H1 (cell line): ENCODE measurements around the gene CSRP1.

Experiments used
- EP300 ChIP-seq, 2 experiments: IDR thresholded peaks; 1 replicate in 1 of 2; 2 replicates in 1 of 2; pipeline ENCODE4 v1.6.1; 2011 to 2012; ENCODE audit warnings: low read depth in 2 of 2, low read length in 2 of 2, mild to moderate bottlenecking in 2 of 2, borderline replicate concordance in 1 of 2, inconsistent platforms in 1 of 2, moderate library complexity in 1 of 2
- FOSL1 ChIP-seq: IDR thresholded peaks from 2 replicates; pipeline ENCODE4 v1.6.1; 2011; ENCODE audit warnings: mild to moderate bottlenecking, low read depth, low read length, moderate library complexity; ENCODE audit not compliant: insufficient read depth
- MAFK ChIP-seq: IDR thresholded peaks from 2 replicates; pipeline ENCODE4 v1.6.1; 2012; ENCODE audit warnings: low read depth, mild to moderate bottlenecking, improper control_type of control experiment, low read length
- NRF1 ChIP-seq: IDR thresholded peaks from 2 replicates; pipeline ENCODE4 v1.6.1; 2011; ENCODE audit warnings: mild to moderate bottlenecking, low read depth, low read length, improper control_type of control experiment
- POLR2A ChIP-seq, 2 experiments: IDR thresholded peaks; 1 replicate in 1 of 2; 2 replicates in 1 of 2; pipeline ENCODE4 v1.6.1; 2011; ENCODE audit warnings: low read depth in 2 of 2, low read length in 2 of 2, mild to moderate bottlenecking in 2 of 2; ENCODE audit errors: control extremely low read depth in 1 of 2
- POLR2AphosphoS5 ChIP-seq: IDR thresholded peaks from 2 replicates; pipeline ENCODE4 v1.6.1; 2011; ENCODE audit warnings: low read depth, low read length
- RFX5 ChIP-seq: IDR thresholded peaks from 2 replicates; pipeline ENCODE4 v1.6.1; 2011; ENCODE audit warnings: low read depth, low read length, improper control_type of control experiment, borderline replicate concordance
- SIN3A ChIP-seq, 2 experiments: IDR thresholded peaks in 1 of 2; conservative IDR thresholded peaks in 1 of 2; 2 replicates each; pipeline ENCODE4 v1.6.1; 2011 to 2012; ENCODE audit warnings: low read length in 2 of 2, improper control_type of control experiment in 1 of 2, low read depth in 1 of 2, mild to moderate bottlenecking in 1 of 2
- SP1 ChIP-seq: IDR thresholded peaks from 2 replicates; pipeline ENCODE4 v1.6.1; 2011; ENCODE audit warnings: low read depth, low read length
- SUZ12 ChIP-seq: fragments of 200-600 bp; sonication (generic); IDR thresholded peaks from 2 replicates; pipeline ENCODE4 v1.6.1; 2012; ENCODE audit warnings: mild to moderate bottlenecking, inconsistent platforms, low read length, moderate library complexity, mixed read lengths
- YY1 ChIP-seq: IDR thresholded peaks from 2 replicates; pipeline ENCODE4 v1.6.1; 2011; ENCODE audit warnings: low read depth, mild to moderate bottlenecking, low read length
- ZNF274 ChIP-seq: IDR thresholded peaks from 2 replicates; pipeline ENCODE4 v1.7.0; 2012; ENCODE audit warnings: low read length, borderline replicate concordance; ENCODE audit errors: extremely low read depth
- TF ChIP-seq, protein P1 (sequence below), 3 experiments: IDR thresholded peaks; 1 replicate in 2 of 3; 2 replicates in 1 of 3; pipeline versions ENCODE4 v1.5.1 to v1.6.1; 2011; ENCODE audit warnings: low read length in 3 of 3, mild to moderate bottlenecking in 3 of 3, inconsistent platforms in 2 of 3, low read depth in 1 of 3, moderate library complexity in 1 of 3; ENCODE audit not compliant: insufficient read depth in 1 of 3; ENCODE audit errors: control extremely low read depth in 1 of 3
- TF ChIP-seq, protein P2 (sequence below): IDR thresholded peaks from 2 replicates; pipeline ENCODE4 v1.6.1; 2011; ENCODE audit warnings: low read depth, mild to moderate bottlenecking, low read length; ENCODE audit not compliant: insufficient read depth

DNA sequence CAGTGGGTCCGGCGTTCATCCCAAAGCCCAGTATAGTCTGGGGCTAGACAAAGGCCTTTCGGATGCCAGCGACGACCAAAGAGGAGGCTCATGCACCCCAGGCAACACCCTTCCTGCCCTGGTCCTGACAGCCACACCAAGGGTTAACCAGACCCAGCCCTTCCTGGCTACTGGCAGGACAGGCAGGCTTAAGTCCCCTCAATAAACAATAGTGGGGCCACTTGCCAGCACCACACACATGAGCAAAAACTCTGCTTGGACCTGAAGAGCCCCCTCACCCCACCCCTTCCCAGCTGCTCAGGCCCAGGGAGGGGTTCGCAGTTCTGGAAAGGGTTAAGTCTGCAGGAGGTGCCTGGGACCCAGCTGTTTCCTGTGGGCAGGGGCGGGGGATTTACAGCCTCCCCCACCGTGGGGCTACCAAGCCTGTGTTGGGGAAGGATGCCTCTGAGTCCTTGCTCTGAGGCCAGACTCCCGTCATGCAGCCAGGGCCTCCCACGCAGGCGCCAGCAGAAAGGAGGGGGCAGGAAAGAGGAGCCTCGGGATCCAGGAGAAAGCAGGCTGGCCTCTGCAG is 56.1 kb downstream of the CSRP1 start:
- TF ChIP-seq, protein P1, sequence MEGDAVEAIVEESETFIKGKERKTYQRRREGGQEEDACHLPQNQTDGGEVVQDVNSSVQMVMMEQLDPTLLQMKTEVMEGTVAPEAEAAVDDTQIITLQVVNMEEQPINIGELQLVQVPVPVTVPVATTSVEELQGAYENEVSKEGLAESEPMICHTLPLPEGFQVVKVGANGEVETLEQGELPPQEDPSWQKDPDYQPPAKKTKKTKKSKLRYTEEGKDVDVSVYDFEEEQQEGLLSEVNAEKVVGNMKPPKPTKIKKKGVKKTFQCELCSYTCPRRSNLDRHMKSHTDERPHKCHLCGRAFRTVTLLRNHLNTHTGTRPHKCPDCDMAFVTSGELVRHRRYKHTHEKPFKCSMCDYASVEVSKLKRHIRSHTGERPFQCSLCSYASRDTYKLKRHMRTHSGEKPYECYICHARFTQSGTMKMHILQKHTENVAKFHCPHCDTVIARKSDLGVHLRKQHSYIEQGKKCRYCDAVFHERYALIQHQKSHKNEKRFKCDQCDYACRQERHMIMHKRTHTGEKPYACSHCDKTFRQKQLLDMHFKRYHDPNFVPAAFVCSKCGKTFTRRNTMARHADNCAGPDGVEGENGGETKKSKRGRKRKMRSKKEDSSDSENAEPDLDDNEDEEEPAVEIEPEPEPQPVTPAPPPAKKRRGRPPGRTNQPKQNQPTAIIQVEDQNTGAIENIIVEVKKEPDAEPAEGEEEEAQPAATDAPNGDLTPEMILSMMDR (IDR thresholded peaks at IDR 0.05; ENCODE audit: control extremely low read depth in 1 of 3, insufficient read depth in 1 of 3, low read depth in 1 of 3, low read length in 3 of 3), result no peak
- TF ChIP-seq SP1, result no peak
- TF ChIP-seq, protein P2, sequence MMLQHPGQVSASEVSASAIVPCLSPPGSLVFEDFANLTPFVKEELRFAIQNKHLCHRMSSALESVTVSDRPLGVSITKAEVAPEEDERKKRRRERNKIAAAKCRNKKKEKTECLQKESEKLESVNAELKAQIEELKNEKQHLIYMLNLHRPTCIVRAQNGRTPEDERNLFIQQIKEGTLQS, result no peak
- TF ChIP-seq MAFK, result no peak
- no peak for TF ChIP-seq POLR2AphosphoS5
- TF ChIP-seq POLR2A (IDR thresholded peaks at IDR 0.05; ENCODE audit: control extremely low read depth in 1 of 2, low read depth in 2 of 2, low read length in 2 of 2), result no peak
- TF ChIP-seq YY1, result no peak
- no peak for TF ChIP-seq NRF1
- TF ChIP-seq ZNF274, result no peak
- no peak for TF ChIP-seq RFX5
- no peak for TF ChIP-seq SIN3A (conservative IDR thresholded peaks at IDR 0.05 in 1 of 2, IDR thresholded peaks at IDR 0.05 in 1 of 2; ENCODE audit: low read depth in 1 of 2, low read length in 2 of 2)
- no peak for TF ChIP-seq FOSL1
- no peak for TF ChIP-seq EP300 (IDR thresholded peaks at IDR 0.05; ENCODE audit: borderline replicate concordance in 1 of 2, low read depth in 2 of 2, low read length in 2 of 2)
- no peak for TF ChIP-seq SUZ12
